Retinal pigment epithelial cell (primary cell): Measurements from ENCODE around the gene NIPSNAP3A.
"Not testable (repeated sequence)": the region's sequence is repeated elsewhere in the genome, so short reads cannot be mapped to it uniquely, and the experiment has no call there.

ENCODE experiments used
- DNase-seq: peaks from one replicate; pipeline ENCODE4 v3.0.0-alpha.2; 2010; ENCODE audit warnings: low read depth
- H3K4me3 ChIP-seq: 2 replicates; pipeline ENCODE4 v1.5.1; 2011; ENCODE audit warnings: mild to moderate bottlenecking, low read length, control low read depth, moderate library complexity
- CTCF ChIP-seq: conservative IDR thresholded peaks from 2 replicates; pipeline ENCODE4 v1.5.1; 2011; ENCODE audit warnings: low read depth, low read length, control low read depth, inconsistent platforms

Gene NIPSNAP3A

GRCh38 chr9:104747565-104748358 lies at the start of gene NIPSNAP3A:
Gene NIPSNAP3A, plus strand, starts transcription at chr9:104747683. Its CDS starts 110 bp downstream, at chr9:104747793.
- peak within 1 kb of the TSS; percentile 84 for H3K4me3 ChIP-seq
- DNase-seq = peak; percentile 5
- no peak for TF ChIP-seq CTCF

- DNase-seq = no peak
Measured at GRCh38 chr9:104700306-104700705, 47.2 kb upstream of the NIPSNAP3A start.

GRCh38 chr9:104708737-104709136 lies 38.7 kb upstream of the NIPSNAP3A start:
- H3K4me3 ChIP-seq, DNase-seq: not testable (repeated sequence)

More at GRCh38 chr9:104700306-104700705, 47.2 kb upstream of the NIPSNAP3A start:
- no peak overlapping the region for H3K4me3 ChIP-seq
- no peak for TF ChIP-seq CTCF

GRCh38 chr9:104711604-104712003 lies 35.9 kb upstream of the NIPSNAP3A start:
- H3K4me3 ChIP-seq = no peak overlapping the region
- TF ChIP-seq CTCF = no peak
- DNase-seq = no peak

GRCh38 chr9:104725014-104725413 lies 22.5 kb upstream of the NIPSNAP3A start:
- no peak overlapping the region for H3K4me3 ChIP-seq
- no peak for DNase-seq
- no peak for TF ChIP-seq CTCF

- DNase-seq = no peak
- TF ChIP-seq CTCF = no peak
- H3K4me3 ChIP-seq = no peak overlapping the region
Measured at GRCh38 chr9:104738452-104738851, 9.0 kb upstream of the NIPSNAP3A start.

- DNase-seq = no peak
Measured at GRCh38 chr9:104740621-104741020, 6.9 kb upstream of the NIPSNAP3A start.

More at GRCh38 chr9:104740621-104741020, 6.9 kb upstream of the NIPSNAP3A start:
- no peak overlapping the region for H3K4me3 ChIP-seq
- no peak for TF ChIP-seq CTCF
